VCaP (cell line): ENCODE measurements around the gene STOM.

Source experiments
- H3K27ac ChIP-seq: fragments of 450-650 bp; 2 replicates; pipeline ENCODE4 v1.5.1; 2017
- CTCF ChIP-seq: fragments of 450-650 bp; conservative IDR thresholded peaks from 2 replicates; pipeline ENCODE4 v1.5.1; 2017; ENCODE audit warnings: mild to moderate bottlenecking, moderate library complexity

STOM gene

GRCh38 chr9:121302341-121302740, 67.7 kb downstream of the STOM start:
- no peak for TF ChIP-seq CTCF
- no peak overlapping the region for H3K27ac ChIP-seq

GRCh38 chr9:121301881-121302286, 68.2 kb downstream of the STOM start:
- no peak overlapping the region for H3K27ac ChIP-seq
- no peak for TF ChIP-seq CTCF

- peak overlapping the region; percentile 47; the same call in 1 of the 2 replicates for H3K27ac ChIP-seq
- no peak for TF ChIP-seq CTCF
Observed at GRCh38 chr9:121300283-121301119, 69.5 kb downstream of the STOM start.

GRCh38 chr9:121299467-121300282, 70.4 kb downstream of the STOM start:
- peak; percentile 25 for TF ChIP-seq CTCF
- peak overlapping the region; percentile 47; the same call in 1 of the 2 replicates for H3K27ac ChIP-seq

- TF ChIP-seq CTCF, result no peak
- H3K27ac ChIP-seq, result peak overlapping the region; percentile 47; the same call in 1 of the 2 replicates
Observed at GRCh38 chr9:121298689-121299466, 71.2 kb downstream of the STOM start.

- no peak for TF ChIP-seq CTCF
- no peak overlapping the region for H3K27ac ChIP-seq
Observed at GRCh38 chr9:121298016-121298538, 72.0 kb downstream of the STOM start.
